ENCODE data around the gene NHEJ1.

The NHEJ1 gene

GRCh38 chr2:219126555-219126954 is 34.1 kb downstream of the NHEJ1 start:
- no peak for TF ChIP-seq POLR2AphosphoS5 (IDR thresholded peaks at IDR 0.05; ENCODE audit: low read depth, low read length)
- TF ChIP-seq FOXP2 (optimal IDR thresholded peaks at IDR 0.05; ENCODE audit: borderline replicate concordance, extremely low read depth, extremely low read length, insufficient read depth) = no peak
- TF ChIP-seq SIN3A (IDR thresholded peaks at IDR 0.05; ENCODE audit: borderline replicate concordance, insufficient read depth, low read length) = no peak
- no peak for TF ChIP-seq REST (IDR thresholded peaks at IDR 0.05; ENCODE audit: insufficient read depth in 1 of 2, low read depth in 2 of 2, low read length in 2 of 2)
- no peak for TF ChIP-seq TAF1 (IDR thresholded peaks at IDR 0.05; ENCODE audit: borderline replicate concordance, insufficient read depth, low read length)

- no peak for TF ChIP-seq SIN3A (IDR thresholded peaks at IDR 0.05; ENCODE audit: borderline replicate concordance, insufficient read depth, low read length)
- no peak for TF ChIP-seq POLR2AphosphoS5 (IDR thresholded peaks at IDR 0.05; ENCODE audit: low read depth, low read length)
- TF ChIP-seq REST (IDR thresholded peaks at IDR 0.05; ENCODE audit: insufficient read depth in 1 of 2, low read depth in 2 of 2, low read length in 2 of 2) = no peak
- no peak for TF ChIP-seq TAF1 (IDR thresholded peaks at IDR 0.05; ENCODE audit: borderline replicate concordance, insufficient read depth, low read length)
- TF ChIP-seq FOXP2 (optimal IDR thresholded peaks at IDR 0.05; ENCODE audit: borderline replicate concordance, extremely low read depth, extremely low read length, insufficient read depth) = no peak
Measured at GRCh38 chr2:219125886-219126270, 34.7 kb downstream of the NHEJ1 start.

GRCh38 chr2:219125225-219125885 is 35.3 kb downstream of the NHEJ1 start:
- TF ChIP-seq REST (IDR thresholded peaks at IDR 0.05; ENCODE audit: insufficient read depth in 1 of 2, low read depth in 2 of 2, low read length in 2 of 2) = no peak
- TF ChIP-seq FOXP2 (optimal IDR thresholded peaks at IDR 0.05; ENCODE audit: borderline replicate concordance, extremely low read depth, extremely low read length, insufficient read depth) = no peak
- no peak for TF ChIP-seq TAF1 (IDR thresholded peaks at IDR 0.05; ENCODE audit: borderline replicate concordance, insufficient read depth, low read length)
- no peak for TF ChIP-seq SIN3A (IDR thresholded peaks at IDR 0.05; ENCODE audit: borderline replicate concordance, insufficient read depth, low read length)

GRCh38 chr2:219124381-219125110 is 36.1 kb downstream of the NHEJ1 start:
- TF ChIP-seq SIN3A (IDR thresholded peaks at IDR 0.05; ENCODE audit: borderline replicate concordance, insufficient read depth, low read length) (no peak), POLR2AphosphoS5 (IDR thresholded peaks at IDR 0.05; ENCODE audit: low read depth, low read length) (no peak), REST (IDR thresholded peaks at IDR 0.05; ENCODE audit: insufficient read depth in 1 of 2, low read depth in 2 of 2, low read length in 2 of 2) (no peak), TAF1 (IDR thresholded peaks at IDR 0.05; ENCODE audit: borderline replicate concordance, insufficient read depth, low read length) (no peak), FOXP2 (optimal IDR thresholded peaks at IDR 0.05; ENCODE audit: borderline replicate concordance, extremely low read depth, extremely low read length, insufficient read depth) (no peak)
